ENCODE measurements around the gene WNT7B.

The WNT7B gene

DNA sequence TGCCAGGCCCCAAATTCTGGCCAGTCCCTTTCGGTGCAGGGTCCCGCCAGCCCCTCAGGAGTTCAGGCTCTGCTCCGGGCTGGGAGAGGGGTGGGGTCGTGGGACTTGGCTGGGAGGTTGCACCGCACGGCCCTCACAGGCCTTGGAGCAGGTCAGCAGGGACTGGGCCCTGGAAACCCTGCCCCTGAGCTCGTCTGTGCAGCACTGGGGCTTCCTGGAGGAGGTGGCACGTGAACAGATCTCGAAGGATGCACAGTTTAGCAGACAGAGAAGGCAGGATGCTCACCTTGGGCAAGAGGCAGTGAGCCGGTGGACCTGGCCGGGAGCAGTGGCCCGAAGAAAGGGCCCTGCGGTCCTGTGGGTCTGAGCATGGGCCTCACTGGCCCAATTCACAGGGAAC is 70.0 kb downstream of the WNT7B start:
- no peak for DNase-seq (ENCODE audit: low read depth)

DNA sequence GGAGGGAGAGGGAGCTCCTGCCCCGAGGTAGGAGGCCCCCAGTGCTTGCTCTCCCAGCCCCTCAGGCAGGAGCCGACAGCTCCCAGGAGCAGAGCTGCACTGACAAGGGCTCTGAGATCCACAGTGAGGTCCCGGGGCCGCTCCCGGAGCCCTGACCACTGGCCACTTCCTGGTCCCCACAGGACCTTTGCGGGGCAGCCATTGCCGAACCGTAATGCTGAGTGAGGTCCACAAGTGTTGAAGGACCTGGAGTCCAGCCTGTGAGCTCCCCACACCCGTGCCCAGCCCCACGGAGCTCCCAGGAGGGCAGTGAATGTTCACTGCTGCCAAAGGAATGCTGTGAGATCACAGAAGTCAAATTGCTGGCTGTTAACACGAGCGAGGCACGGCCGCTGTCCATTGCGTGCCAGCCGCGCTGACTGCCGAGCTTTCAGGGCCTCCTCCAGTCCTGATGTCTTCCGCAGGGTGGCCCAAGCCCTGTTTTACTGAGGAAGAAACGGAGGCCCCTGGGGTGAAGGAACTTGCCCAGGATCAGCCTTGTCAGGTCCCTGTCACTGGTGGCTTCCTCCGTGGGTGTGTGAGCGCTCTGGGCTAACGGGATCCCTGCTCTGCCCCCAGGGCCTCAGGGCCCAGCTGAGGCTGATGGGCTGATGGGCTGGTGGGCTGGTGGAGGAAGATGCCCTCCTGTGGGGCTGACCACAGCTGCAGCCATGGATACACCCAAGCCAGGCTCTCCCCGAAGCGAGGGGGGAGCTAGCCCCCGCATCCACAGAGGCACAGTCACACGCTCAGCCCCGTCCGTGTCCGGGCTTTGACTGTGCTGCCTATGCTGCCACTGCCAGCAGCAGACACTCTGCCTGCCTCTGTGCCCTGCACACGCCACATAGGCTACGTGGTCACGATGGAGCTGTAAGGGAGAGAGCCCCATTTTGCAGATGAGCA is 70.8 kb downstream of the WNT7B start:
- DNase-seq (ENCODE audit: low read depth): no peak

DNA sequence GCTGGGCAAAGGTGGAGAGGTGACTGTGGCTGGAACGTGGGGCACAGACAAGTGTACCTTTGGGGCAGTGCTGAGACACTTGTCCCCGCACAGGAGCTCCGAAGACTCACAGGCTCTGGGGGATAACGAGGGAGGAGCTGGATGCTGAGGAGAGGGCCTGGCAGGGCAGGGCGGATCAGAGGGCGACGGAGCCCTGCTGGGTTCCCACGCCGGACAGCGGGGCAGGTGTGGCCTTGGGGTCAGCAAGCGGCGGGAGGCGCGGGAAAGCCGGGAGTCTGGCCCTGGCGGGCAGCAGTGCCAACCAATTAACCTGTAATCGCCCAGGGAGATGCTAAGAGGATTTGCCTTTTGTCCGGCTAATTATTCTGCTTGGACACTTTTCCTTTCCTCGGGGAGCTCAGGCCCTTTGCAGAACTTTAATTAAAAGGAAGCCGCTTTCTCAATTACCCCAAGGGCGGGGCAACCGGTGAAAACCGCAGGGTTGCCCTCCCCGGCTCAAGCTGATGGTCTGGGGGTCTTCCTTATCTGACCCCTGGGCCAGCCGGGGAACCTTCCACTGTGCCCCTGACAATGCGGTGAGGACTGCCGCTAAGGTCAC is 71.5 kb downstream of the WNT7B start:
- DNase-seq (ENCODE audit: low read depth): no peak

DNA sequence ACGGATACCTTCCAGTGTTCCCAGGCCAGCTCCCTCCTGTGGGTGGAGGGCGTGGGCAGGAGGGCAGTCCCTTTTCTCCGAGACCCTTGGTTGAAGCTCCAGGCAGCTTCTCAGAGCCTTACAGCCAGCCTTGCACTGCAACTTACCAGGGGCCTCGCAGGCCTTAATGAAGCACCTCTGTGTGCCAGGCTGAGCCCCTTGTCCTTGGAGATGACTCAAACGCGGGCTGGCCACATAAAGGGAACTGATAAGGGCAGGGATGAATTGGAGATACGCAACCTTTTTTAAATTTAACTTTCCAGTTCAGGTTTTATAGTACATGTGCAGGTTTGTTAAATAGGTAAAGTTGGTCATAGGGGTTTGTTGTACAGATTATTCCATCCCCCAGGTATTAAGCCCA is 72.7 kb downstream of the WNT7B start:
- DNase-seq (ENCODE audit: low read depth): no peak

DNA sequence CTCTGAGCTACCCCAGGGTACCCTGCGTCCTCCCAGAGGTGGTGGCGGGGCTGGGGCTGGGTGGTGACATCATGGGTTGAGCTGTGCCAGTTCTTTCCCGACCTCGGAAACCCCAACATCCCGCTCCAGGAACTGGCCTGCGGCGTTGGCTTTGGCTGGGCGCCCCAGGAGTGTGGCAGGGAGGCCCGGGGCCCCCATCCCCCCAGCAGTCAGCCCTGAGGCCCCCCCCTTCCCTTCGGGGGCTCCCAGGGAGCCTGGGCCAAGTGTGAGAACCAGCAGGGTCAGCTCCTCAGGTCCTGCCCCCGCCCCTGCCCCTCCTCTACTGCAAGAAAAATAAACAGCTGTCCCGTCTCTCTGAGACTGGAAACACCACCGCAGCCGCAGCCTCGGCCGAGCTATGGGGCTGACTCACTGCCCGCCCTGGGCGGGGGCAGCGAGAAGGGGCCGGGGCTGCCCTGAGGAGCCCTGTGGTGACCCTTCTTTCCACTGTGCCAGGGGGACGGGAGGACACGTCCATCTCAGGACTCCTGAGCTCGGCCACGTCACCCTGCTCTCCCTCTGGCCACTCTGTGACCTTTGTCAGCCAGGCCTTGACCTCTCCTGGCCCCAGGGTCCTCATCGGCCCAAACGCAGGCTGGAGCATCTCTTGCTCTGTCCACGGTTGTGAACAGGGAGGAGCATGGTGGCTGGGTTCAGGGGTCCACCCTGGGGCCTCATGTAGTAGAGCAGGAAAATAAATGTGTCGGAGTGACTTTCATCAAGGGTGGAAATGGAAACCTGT is 73.4 kb downstream of the WNT7B start:
- no peak for DNase-seq (ENCODE audit: low read depth)

DNA sequence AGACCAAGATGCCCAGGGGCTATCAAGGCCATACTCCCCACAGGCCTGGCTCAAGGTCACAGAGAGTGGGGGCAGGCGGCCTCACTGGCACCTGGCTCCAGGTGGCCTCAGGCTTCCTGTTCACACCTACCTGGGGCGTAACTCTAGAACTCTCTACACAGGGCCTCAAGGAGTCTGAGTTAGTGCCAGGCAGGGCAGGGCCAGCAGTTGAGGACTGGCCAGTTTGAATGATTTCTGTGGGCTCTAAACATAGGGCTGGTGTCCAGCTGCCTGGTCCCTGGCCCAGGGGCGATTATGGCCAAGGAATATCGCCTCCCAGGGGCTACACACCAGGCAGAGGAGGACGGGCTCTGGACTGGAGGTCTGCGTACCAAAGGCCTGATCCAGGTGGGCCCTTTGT is 79.2 kb downstream of the WNT7B start:
- no peak for DNase-seq (ENCODE audit: low read depth)

DNA sequence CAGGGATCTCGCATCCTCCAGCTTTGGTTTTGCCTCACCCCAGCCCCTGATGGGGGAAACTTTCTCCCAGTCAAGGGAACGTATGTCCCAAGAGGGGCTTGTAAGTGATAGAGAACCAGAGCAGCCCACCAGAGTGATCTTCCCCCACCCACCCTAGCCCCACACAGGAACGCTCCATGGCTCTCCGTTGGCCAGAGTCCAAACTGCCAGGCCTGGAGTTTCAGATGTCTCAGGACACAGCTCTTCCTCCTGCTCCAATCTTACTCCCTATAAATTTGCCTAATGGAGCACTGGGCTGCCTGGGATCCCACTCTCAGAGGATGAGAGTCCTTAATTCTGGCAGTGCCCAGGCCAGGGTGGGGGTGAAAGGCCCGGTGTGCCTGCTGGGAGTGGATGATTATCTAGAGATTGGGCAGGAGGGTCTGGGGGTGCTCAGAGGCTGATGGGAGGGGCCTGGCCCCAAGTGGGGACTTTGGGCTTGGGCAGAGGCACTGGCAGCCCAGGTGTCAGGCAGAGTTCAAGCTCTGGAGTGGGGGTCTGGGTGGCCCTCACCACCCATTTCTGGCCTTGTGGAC is 79.9 kb downstream of the WNT7B start:
- no peak for DNase-seq (ENCODE audit: low read depth)

DNA sequence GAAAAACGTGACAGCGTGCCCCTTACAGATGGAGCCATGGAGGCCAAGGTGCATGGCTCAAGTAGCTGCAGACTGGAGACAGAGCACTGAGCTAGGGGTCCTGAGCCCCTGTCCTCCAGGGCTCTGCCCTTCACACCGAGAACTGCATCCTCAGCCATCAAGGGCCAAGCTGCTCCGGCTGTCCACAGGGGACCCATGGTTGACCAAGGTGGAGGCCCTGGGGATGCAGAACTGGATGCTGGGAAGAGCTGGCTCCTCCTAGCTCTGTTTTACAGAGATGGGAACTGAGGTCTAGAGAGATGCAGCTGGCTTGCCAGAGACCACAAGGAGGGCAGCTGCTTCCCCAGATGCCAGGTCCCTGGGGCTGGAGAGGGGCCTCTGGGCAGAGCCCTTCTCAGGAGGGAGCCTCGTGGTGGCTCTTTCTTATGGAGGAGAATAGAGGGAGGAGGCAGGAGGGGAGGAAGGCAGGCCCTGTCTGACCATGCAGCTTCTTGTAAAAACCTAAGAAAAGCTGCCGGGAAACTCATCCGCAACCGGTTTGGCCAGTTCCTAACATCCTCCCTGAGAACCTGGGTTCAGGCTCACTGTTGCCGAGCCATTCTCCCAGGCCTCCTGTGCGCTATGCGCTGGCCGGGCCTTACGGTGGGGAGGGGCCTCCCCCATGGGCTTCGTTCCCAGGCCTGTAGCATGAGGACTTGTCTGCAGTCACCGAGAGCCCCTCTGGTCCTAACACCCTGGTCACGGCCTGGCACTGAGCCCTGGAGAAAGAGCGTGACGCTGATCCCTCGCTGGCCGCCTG is 80.6 kb downstream of the WNT7B start:
- no peak for DNase-seq (ENCODE audit: low read depth)

DNA sequence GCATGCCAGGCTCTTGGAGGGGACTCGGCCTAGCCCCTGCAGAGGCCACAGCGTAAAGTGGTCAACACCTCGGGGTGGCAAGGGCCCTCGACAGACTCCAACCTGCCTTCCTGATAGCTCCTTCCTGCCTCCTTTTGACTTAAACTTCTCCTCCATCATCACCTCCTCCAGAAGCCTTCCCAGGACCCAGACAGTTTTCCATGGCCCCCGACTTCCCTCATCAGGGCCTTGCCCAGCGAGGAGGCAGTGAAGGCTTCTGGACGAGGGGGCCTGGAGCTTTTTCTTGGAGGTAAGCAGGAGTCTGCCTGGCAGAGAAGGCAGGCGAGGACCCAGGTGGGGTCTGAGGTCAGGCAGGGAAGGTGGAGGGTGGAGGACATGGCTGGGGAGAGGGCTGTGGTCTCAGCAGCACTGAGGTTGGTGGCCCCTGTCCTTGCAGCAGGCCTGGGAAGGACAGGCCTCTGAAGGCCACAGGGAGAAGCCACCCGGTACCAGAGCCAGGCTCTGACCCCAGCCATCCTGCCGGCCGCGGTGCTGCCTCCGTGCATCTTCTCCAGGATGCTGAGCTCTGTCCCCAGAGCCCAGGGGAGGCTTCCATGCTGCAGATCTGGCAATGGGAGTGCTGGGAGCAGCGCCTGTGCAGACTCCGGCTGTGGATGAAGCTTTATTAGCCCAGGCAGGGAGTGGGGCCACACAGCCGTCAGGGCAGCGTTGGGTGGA is 81.4 kb downstream of the WNT7B start:
- DNase-seq (ENCODE audit: low read depth): no peak

DNA sequence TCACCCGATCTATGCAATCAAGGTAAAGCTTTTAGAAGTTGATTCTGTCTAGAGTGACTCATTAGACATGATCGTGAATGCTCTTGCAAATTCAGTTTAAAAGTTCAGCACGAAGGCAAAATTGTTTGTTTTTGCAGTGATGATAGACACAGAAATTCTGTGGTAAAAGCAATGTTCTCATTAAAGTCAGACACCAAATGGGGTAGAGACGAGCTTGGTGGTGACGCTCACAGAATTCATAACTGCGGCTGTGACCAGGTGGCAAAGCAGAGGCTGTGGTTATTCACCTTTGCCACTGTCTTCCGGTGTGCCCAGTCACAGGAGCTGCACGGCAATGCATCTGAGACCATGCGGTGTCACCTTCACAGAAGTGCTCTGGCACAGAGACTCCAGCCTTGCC is 83.4 kb downstream of the WNT7B start:
- no peak for DNase-seq (ENCODE audit: low read depth)

DNA sequence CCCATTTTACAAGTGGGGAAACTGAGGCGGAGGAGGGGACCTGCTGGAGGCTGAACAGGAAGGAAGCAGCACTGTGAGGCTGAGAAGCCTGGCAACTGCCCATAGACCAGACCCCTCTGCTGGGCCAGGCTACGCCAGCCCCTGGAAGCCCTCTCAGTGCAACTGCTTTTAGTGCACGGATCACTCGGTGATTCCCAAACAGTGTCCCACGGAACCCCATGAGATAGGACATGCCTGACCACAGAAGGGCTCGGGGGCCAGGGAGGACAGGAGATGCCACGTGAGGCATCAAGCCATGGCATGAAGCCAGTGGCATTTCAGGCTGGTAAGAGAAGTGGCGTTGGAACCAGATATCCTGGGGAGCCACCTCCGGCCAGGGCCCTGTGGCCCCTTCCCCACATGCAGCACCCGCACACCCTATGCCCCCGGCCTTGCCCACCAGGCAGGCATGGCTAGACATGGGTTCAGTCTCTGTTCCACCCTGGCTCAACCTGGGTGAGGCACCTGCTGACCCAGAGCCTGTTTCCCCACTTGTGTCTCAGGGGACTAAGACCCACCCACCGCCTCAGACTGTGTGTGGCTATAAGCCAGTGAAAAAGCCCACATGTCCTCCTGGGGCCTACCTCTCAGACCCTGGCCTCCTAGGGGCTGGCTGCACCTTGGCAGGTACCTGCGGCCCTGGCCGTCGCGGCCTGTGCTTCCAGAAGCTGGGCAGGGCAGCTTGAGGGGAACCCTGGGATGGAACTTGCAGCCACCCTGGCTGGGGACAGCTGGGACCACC is 84.1 kb downstream of the WNT7B start:
- DNase-seq (ENCODE audit: low read depth): no peak

DNA sequence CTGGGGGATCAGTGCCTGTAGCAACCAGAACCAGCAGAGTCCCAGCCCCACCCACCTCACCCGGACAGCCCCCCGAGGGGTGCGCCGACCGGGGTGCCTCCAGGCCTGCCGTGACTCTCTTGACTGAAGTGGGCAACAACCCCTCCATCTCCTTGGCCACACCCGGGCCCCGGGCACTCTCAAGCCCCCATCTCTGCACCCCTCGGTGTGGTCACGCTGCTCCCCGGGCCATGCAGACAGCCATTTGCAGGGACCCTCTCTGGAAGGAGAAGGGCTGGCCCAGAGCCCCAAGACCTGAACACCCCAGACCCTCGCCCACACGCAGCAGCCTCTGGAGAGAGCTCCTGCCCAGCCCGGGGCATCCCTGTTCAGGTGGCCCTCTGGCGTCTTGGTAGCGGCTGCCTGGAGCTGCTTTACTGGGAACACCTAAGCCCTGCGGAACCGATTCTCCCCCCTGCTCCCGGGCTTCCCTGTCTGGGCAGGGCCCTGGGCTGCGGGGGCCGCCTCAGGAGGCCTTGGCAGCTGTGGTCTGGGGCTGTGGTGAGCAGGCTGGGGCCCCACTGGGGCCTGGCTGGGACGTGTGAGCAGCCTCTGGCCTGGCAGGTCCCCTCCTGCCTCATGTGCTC is 84.9 kb downstream of the WNT7B start:
- no peak for DNase-seq (ENCODE audit: low read depth)

DNA sequence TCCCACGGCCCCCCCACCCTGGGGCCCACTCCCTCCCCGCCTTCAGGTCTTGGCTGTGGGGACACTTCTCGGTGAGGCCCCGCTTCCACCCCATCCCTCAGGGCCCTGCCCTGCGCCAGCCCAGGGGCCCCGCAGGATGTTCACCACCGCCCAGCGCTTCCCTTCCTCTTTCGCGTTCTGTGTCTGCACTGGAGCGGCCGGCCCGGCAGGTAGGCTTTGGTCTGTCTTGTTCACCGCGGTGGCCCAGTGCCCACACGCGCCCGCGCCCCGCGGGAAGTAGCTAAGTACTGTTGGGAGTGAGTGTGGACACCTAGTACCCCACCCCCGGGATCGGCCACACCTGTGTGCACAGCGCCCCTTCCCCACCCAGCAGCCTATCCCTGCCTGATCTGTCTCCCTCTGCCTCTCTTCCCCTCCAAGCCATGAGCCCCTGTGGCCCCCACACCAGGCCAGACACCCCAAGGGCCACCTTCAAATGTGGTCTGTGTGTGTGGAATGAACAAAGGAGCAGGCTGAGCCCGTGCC is 85.4 kb downstream of the WNT7B start:
- DNase-seq (ENCODE audit: low read depth): no peak

DNA sequence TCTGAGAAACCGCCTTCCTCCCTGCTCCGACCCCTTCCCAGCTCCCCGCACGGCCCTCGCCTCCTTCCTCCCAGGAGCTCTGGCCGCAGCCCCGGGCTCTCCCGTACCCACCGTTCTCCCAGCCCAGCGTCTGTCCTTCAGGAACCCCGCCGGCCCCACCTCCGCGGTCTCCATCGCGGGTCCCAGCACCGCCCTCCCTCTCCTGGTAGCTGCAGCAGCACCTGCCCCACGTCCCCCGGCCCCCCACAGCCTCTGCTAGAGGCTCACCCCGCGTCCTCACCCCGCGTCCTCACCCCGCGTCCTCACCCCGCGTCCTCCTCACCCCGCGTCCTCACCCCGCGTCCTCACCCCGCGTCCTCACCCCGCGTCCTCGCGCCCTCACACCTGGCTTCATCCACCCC is 85.9 kb downstream of the WNT7B start:
- no peak for DNase-seq (ENCODE audit: low read depth)

- DNase-seq (ENCODE audit: low read depth): no peak
Measured at GRCh38 chr22:45890351-45890635, 86.7 kb downstream of the WNT7B start.

- no peak for DNase-seq (ENCODE audit: low read depth)
Measured at GRCh38 chr22:45889539-45890350, 87.2 kb downstream of the WNT7B start.

DNA sequence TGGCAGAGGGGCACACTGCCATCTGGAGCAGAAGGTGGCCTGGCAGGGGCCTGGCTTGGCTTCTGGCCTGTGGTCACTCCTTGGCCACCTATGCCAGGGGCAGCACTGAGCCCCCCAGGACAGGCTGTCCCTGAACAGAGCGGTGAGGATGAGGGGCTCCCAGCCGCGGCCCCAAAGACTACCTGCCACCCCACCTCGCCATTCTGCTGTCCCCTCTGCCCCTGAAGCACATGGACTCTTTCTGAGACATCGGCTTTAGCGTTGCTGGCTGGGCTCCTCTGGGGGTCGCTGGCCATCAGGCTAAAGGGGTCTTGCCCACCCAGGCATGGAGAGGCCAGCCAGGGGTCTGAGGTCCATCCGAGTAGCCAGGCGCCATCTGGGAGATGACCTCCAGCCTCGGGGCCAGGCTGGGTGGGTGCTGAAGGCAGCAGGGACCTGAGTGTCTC is 87.8 kb downstream of the WNT7B start:
- DNase-seq (ENCODE audit: low read depth): no peak

DNA sequence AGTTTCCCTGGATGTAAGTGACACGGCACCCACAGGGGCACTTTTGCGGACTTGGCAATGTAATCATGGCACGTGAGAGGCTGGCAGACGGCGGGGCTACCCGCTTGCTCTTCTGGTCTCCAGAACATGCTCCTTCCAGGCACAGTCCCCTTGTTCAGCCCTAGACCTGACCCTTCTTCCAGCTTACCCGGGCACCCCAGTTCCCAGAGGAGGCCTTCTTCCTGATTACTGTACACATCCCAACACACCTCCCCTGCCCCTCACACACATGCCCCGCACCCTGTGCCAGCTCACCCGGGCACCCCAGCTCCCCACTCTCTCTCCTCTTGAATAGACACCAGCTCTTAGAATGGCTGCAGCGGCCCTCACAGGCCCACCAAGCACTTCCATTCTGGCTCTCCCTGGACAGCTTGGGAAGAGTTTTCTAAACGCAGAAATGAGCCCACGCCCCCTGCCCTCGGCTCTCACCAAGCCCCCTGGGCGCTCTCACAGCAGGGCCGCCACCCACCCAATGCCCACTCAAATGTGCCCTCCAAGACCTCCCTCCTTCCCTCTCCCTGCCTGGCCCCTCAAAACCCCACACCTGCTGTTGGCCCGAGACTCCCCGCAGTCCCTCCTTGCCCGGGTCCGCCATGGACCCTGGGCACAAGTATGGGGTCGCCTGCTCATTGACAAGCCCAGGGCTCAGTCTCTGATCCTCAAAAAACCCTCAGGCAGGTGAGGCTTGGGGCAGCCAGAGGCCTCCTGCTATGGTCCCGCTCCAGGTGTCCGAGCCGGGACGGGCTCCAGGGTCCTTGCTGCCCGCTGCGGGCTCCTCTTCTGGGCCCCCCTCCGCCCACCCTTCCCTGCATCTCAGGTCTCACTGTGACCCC is 88.5 kb downstream of the WNT7B start:
- DNase-seq (ENCODE audit: low read depth): no peak
